Peyer's patch (tissue), 4 donors: Measurements from ENCODE around the gene SLC39A11.
"Not testable (repeated sequence)": the region's sequence is repeated elsewhere in the genome, so short reads cannot be mapped to it uniquely, and the experiment has no call there.

Experiments used
- CTCF ChIP-seq, 6 experiments: fragments of 450-650 bp in 4 of 6; fragments of 200-600 bp in 2 of 6; sonication (generic) in 1 of 6; IDR thresholded peaks; one replicate each; pipeline ENCODE4 v1.5.1; 2017 to 2019; ENCODE audit warnings: antibody characterized with exemption in 6 of 6, mild to moderate bottlenecking in 3 of 6, moderate library complexity in 1 of 6
- POLR2A ChIP-seq, 2 donors: fragments of 450-650 bp; IDR thresholded peaks; one replicate each; pipeline ENCODE4 v1.5.1; 2017; ENCODE audit warnings: antibody characterized with exemption in 2 of 2, mild to moderate bottlenecking in 2 of 2, moderate library complexity in 2 of 2

- TF ChIP-seq CTCF, POLR2A (IDR thresholded peaks at IDR 0.05): not testable (repeated sequence)
Observed at GRCh38 chr17:72992783-72993467, 99.6 kb downstream of the SLC39A11 start.
